ENCODE measurements around the gene SLC15A4. TPM values are rescaled to one million over a fixed set of nuclear protein-coding genes. Genes with fewer than 3 reads are reported as not detected.
"Not testable (repeated sequence)": the region's sequence is repeated elsewhere in the genome, so short reads cannot be mapped to it uniquely, and the experiment has no call there.

SLC15A4 gene
- total and polyA plus RNA-seq, 2 of the 13 experiments (the other 11 are each of a cell fraction or from before 2014, with no cell fraction given) = 17.3 to 22.7 TPM

DNA sequence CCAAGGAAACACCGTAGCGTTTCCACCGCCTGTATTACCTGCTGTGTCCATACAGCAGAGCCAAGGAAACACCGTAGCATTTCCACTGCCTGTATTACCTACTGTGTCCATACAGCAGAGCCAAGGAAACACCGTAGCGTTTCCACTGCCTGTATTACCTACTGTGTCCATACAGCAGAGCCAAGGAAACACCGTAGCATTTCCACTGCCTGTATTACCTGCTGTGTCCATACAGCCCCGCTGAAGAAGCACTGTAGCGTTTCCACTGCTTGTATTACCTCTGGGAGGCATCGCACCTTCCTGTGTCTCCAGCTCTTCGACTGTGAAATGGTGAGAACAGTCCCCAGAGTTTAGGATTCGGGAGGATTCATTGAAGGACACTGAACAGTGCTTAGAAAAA lies 16.1 kb upstream of the SLC15A4 start:
- H3K9me3 ChIP-seq (ENCODE audit: low read length); FAIRE-seq; H2AFZ ChIP-seq (ENCODE audit: low read length); DNase-seq (ENCODE audit: low spot score); H3K36me3 ChIP-seq (replicated peaks in 1 of 2; ENCODE audit: control insufficient read depth in 1 of 2, insufficient read depth in 2 of 2, low read length in 2 of 2); H3K4me3 ChIP-seq (replicated peaks in 1 of 3; ENCODE audit: insufficient read depth in 1 of 3, low read depth in 2 of 3, low read length in 3 of 3); H4K20me1 ChIP-seq (ENCODE audit: insufficient read depth, low read length); H3K9ac ChIP-seq (ENCODE audit: insufficient read depth, low read depth, low read length); H3K27ac ChIP-seq (ENCODE audit: extremely low read length, insufficient read depth, low read length); POLR2A ChIA-PET; CTCF ChIA-PET (ENCODE audit: low intra/inter-chr PET ratio, low total read pairs); intact Hi-C loops (cut with micrococcal nuclease; ENCODE audit: unreplicated experiment); H3K4me1 ChIP-seq (ENCODE audit: insufficient read depth, low read length); H3K79me2 ChIP-seq (ENCODE audit: insufficient read depth, low read length); BruUV-seq (replicated peaks); H3K4me2 ChIP-seq (ENCODE audit: low read depth, low read length); in situ Hi-C loops (cut with HindIII; ENCODE audit: extremely low pct_ligation_motif_present, low pct_unique_long_range_greater_than_20kb): not testable (repeated sequence)
- H3K27me3 ChIP-seq (ENCODE audit: control insufficient read depth in 1 of 2, insufficient read depth in 2 of 2, low read length in 2 of 2) = peaks cover 0 to 20% of the 10 kb centered on the region in 2 experiments; a peak in 1 of 5 replicates
- WGBS (ENCODE audit: low lambda C conversion rate) = 21% methylated on average over 11 of the region's 12 CpGs
- ATAC-seq = peak; percentile 55; the same call in 2 of the 3 replicates

DNA sequence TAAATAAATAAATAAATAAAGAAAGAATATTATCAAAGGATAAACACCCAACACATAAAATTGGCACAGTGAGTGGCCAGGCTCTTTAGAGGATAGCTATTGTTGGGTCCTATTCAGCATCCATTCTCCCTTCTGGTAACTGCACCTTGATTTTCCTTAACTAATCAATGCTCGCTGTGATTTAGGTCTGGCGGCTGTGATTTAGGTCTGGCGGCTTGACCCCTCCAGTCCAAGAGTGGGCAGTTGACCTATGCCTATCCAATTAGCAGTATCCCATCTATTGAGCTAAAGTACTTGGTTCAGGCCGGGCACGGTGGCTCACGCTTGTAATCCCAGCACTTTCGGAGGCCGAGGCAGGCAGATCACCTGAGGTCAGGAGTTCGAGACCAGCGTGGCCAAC lies 9.7 kb upstream of the SLC15A4 start:
- ATAC-seq (no peak), DNase-seq (ENCODE audit: low spot score) (no peak), FAIRE-seq (no peak)
- in situ Hi-C loops (cut with HindIII; ENCODE audit: extremely low pct_ligation_motif_present, low pct_unique_long_range_greater_than_20kb) (no loop called here), intact Hi-C loops (cut with micrococcal nuclease; ENCODE audit: unreplicated experiment) (no loop called here)
- 76% methylated on average over 10 of the region's 10 CpGs for WGBS (ENCODE audit: low lambda C conversion rate)
- Histone ChIP-seq H3K79me2 (ENCODE audit: insufficient read depth, low read length) (no peaks in the 10 kb centered on the region), H3K4me1 (ENCODE audit: insufficient read depth, low read length) (no peaks in the 10 kb centered on the region), H3K9me3 (ENCODE audit: low read length) (no peaks in the 10 kb centered on the region), H3K9ac (ENCODE audit: insufficient read depth, low read depth, low read length) (no peak overlapping the region), H3K27ac (ENCODE audit: extremely low read length, insufficient read depth, low read length) (no peak overlapping the region), H2AFZ (ENCODE audit: low read length) (no peak overlapping the region), H3K36me3 (replicated peaks in 1 of 2; ENCODE audit: control insufficient read depth in 1 of 2, insufficient read depth in 2 of 2, low read length in 2 of 2) (no peaks in the 10 kb centered on the region), H3K4me3 (replicated peaks in 1 of 3; ENCODE audit: insufficient read depth in 1 of 3, low read depth in 2 of 3, low read length in 3 of 3) (no peak overlapping the region), H3K4me2 (ENCODE audit: low read depth, low read length) (no peak overlapping the region), H3K27me3 (ENCODE audit: control insufficient read depth in 1 of 2, insufficient read depth in 2 of 2, low read length in 2 of 2) (no peaks in the 10 kb centered on the region), H4K20me1 (ENCODE audit: insufficient read depth, low read length) (no peaks in the 10 kb centered on the region)
- BruUV-seq (replicated peaks) = no TSS peak
- ChIA-PET POLR2A (no interaction called here), CTCF (ENCODE audit: low intra/inter-chr PET ratio, low total read pairs) (no interaction called here)
- TF ChIP-seq SMC3 (IDR thresholded peaks at IDR 0.05; ENCODE audit: low read length) (no peak), MED8 (CRISPR knock-in tag; IDR thresholded peaks at IDR 0.05; ENCODE audit: insufficient replicate concordance) (no peak), JUN (CRISPR knock-in tag; IDR thresholded peaks at IDR 0.05) (no peak), ATF2 (CRISPR knock-in tag; IDR thresholded peaks at IDR 0.05) (no peak), ONECUT2 (CRISPR knock-in tag; IDR thresholded peaks at IDR 0.05) (no peak), KLF11 (CRISPR knock-in tag; IDR thresholded peaks at IDR 0.05) (no peak), MIER3 (CRISPR knock-in tag; IDR thresholded peaks at IDR 0.05; ENCODE audit: borderline replicate concordance) (no peak), ZSCAN22 (CRISPR knock-in tag; IDR thresholded peaks at IDR 0.05) (no peak), ARNT2 (CRISPR knock-in tag; IDR thresholded peaks at IDR 0.05; ENCODE audit: low read depth) (no peak), SRSF1 (optimal IDR thresholded peaks at IDR 0.05; ENCODE audit: low read depth, low read length) (no peak), ATF7 (IDR thresholded peaks at IDR 0.05) (no peak), ATF7 (CRISPR knock-in tag; IDR thresholded peaks at IDR 0.05) (no peak), BCL3 (CRISPR knock-in tag; IDR thresholded peaks at IDR 0.05) (no peak), KLF6 (CRISPR knock-in tag; IDR thresholded peaks at IDR 0.05) (no peak)
- TF ChIP-seq, protein P1, sequence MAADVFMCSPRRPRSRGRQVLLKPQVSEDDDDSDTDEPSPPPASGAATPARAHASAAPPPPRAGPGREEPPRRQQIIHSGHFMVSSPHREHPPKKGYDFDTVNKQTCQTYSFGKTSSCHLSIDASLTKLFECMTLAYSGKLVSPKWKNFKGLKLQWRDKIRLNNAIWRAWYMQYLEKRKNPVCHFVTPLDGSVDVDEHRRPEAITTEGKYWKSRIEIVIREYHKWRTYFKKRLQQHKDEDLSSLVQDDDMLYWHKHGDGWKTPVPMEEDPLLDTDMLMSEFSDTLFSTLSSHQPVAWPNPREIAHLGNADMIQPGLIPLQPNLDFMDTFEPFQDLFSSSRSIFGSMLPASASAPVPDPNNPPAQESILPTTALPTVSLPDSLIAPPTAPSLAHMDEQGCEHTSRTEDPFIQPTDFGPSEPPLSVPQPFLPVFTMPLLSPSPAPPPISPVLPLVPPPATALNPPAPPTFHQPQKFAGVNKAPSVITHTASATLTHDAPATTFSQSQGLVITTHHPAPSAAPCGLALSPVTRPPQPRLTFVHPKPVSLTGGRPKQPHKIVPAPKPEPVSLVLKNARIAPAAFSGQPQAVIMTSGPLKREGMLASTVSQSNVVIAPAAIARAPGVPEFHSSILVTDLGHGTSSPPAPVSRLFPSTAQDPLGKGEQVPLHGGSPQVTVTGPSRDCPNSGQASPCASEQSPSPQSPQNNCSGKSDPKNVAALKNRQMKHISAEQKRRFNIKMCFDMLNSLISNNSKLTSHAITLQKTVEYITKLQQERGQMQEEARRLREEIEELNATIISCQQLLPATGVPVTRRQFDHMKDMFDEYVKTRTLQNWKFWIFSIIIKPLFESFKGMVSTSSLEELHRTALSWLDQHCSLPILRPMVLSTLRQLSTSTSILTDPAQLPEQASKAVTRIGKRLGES (CRISPR knock-in tag; IDR thresholded peaks at IDR 0.05; ENCODE audit: borderline replicate concordance) = no peak
